CD4-positive, alpha-beta T cell treated with Interleukin-15 for 4 hours (primary cell): ENCODE measurements around the gene RXRA.

ENCODE experiments used
- DNase-seq: peaks from one replicate; pipeline ENCODE4 v3.0.0-alpha.2; 2020; ENCODE audit warnings: low spot score

The RXRA gene

GRCh38 chr9:134403292-134403681, 77.0 kb downstream of the RXRA start:
- DNase-seq: no peak

DNA sequence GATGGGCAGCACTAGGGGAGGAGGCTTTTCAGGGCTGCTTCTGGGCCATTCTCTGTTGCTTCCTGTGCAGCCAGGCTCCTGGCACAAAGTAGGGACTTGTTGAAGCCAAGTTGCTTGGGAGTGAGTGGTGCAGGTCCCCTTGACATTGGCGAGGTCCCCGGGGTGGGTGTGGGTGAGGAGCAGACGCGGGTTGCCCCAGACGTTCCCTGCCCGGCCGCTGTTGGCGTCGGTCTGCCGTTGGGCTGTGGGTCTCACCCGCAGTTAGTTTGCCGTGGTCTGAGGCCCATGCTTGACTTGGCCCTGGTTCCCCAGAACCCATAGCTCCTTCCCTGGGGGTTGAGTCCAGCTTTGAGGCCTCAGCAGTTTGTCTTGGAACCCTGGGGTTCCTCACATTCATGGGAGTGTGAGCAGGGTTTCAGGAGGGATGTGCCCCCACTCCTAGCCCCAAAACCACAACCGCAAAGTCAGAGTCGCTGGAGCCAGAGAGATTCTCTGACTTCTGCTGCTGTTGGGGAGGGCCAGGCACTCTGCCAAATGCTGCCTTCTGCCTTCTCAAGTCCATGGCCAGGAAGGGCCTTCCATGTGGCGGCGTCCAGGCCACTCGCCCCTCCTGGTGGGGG, 77.5 kb downstream of the RXRA start:
- DNase-seq: peak; percentile 37

- DNase-seq: no peak
Measured at GRCh38 chr9:134404376-134405358, 78.4 kb downstream of the RXRA start.

- DNase-seq: no peak
Measured at GRCh38 chr9:134405527-134405926, 79.3 kb downstream of the RXRA start.

- DNase-seq: no peak
Measured at GRCh38 chr9:134406366-134407120, 80.3 kb downstream of the RXRA start.

- peak; percentile 80 for DNase-seq
Measured at GRCh38 chr9:134407121-134407779, 81.0 kb downstream of the RXRA start.

GRCh38 chr9:134408389-134408788, 82.1 kb downstream of the RXRA start:
- DNase-seq: no peak

DNA sequence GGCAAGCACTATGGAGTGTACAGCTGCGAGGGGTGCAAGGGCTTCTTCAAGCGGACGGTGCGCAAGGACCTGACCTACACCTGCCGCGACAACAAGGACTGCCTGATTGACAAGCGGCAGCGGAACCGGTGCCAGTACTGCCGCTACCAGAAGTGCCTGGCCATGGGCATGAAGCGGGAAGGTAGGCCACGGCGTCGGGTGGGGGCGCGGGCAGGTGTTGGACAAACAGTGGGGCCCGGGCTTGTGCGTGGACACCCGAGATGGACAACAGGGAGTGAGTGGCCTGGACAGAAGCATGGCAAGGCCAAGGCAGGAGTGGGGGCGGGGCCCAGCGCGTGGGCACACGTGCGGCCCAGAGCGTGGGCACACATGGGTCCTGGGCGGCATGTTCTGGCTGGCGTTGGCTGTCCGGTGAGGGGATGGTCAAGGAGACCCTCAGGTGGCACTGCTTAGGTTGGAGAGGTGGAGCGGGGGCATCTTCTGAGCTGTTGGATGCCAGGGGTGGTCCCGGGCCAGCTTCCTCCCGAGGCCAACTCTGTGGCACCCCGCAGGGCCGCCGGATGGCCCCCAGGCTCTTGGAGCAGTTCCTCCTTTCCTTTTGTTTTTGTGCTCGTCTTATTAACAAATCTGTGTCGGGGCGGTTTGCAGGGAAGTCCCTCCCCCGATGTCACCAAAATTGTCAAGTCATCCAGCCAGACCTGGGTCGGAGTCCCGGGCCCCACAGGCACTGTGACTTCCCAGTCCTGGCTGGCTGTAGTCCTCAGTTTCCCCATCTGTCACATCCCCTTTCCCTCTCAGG, 82.9 kb downstream of the RXRA start:
- DNase-seq: no peak

DNA sequence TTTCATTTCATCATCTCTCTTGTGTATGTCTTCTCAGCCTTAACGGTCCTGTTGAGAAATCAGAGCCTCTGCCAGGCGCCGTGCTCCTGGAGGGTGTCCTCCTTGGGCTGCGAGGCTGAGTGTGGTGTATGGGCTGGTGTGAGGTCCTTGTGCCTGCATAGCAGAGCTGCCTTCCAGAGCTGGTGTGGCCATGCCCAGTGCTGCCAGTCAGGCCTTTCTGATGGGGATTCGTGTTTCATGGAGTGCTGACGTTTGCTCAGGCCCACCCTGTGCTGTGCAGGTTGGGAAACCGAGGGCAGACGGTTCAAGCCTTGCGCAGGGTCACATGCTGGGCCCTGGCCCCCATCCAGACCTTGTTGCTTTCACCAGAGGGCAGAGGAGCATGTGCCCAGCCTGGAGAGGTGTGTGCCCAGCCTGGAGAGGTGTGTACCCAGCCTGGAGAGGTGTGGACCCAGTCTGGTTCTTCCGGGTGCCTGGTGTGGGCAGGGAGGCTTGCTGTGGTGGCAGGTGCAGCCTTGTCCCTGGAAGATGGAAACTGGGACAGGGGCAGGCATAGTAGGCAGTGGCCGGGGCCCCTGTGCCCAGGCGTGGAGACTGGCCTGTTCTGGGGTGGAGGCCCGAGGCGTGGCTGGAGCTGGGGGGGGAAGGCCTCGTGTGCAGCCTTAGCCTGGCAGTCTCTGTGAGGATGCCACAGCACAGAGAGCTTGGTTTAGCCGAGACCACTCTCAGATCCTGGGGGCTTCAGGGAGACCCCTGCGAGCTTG, 84.0 kb downstream of the RXRA start:
- DNase-seq: no peak

DNA sequence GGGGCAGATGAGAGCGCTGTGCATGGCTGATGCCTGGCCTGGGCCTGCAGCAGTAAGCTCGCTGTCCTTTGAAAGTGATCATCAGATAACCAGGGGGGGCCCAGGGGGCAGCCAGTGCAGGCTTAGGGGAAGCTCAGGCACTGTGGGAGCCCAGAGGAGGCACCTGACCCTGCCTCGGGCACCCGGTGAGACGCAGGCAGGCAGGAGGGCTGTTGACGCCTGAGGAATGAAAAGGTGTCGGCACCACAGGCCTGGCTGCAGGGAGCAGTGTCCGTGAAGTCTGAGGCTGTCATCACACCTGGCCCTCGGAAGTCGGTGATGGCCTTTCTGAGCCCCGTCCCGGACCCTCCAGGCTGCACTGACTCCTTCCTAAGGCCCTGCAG, 84.6 kb downstream of the RXRA start:
- no peak for DNase-seq

- DNase-seq: no peak
Measured at GRCh38 chr9:134411440-134412297, 85.4 kb downstream of the RXRA start.

- no peak for DNase-seq
Measured at GRCh38 chr9:134412298-134412711, 86.0 kb downstream of the RXRA start.

- no peak for DNase-seq
Measured at GRCh38 chr9:134413112-134413715, 87.0 kb downstream of the RXRA start.

DNA sequence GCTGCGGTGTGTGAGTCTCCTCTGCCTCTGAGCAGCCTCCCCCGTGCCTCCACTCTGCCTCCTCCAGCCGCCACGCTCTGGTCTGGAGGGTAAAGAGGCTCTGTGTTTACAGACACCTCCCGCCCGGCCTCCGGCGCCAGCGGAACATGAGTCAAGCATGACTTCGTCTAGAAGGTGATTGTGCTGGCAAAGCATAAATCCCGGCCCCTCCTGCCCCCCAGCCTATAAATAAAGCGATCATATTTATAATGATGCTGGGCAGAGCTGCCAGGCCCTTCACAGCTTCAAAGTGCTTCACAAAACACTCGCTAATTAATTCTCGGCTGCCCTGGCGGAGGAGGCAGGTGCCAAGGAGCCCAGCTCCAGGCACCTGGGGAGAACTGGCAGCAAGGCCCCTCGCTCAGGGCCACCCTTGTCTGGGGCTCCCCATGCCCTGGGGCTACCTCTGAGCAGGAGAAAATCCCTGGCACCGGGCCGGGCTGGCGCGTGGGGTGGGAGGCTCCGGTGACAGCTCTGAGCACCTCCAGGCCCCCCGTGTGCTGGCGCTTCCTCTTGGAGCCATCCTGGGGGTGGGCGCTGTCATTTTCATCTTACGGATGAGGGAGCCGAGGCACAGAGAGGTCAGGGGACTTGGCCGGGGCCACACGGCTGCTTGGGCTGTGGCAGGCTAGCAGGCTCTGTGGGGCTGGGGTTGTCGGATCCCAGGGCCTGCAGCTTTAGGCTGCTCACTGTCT, 87.8 kb downstream of the RXRA start:
- no peak for DNase-seq

GRCh38 chr9:134414900-134415425, 88.7 kb downstream of the RXRA start:
- no peak for DNase-seq

DNA sequence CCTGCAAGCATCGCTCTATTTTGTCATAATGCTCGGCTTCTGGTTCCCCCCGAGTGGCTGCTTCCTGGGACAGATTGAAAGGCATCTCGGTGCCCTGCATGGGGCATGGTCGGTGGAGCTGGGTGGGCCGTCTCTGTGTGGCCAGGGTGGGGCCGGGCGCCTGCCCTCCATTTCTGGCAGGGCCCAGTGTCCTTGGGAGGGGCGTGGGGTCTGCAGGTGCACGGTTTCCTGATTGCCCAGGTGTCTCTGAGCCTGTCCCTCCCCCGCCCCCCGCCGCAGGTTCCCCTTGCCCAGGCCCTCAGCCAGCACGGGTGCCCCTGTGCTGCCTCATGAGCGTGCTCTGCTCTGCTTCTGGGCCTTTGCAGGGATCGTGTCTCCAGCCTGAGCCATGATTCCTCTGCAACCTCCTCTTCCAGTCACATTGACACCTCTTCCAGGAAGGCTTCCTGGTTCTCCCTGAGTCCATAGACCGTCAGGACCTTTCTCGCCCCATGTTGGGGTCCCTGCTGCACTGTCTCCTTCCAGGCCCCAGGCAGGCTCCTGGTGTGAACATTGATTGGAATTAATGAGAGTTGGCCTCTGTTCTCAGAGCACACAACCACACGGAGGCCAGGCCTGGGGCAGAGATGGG, 90.2 kb downstream of the RXRA start:
- DNase-seq: no peak

DNA sequence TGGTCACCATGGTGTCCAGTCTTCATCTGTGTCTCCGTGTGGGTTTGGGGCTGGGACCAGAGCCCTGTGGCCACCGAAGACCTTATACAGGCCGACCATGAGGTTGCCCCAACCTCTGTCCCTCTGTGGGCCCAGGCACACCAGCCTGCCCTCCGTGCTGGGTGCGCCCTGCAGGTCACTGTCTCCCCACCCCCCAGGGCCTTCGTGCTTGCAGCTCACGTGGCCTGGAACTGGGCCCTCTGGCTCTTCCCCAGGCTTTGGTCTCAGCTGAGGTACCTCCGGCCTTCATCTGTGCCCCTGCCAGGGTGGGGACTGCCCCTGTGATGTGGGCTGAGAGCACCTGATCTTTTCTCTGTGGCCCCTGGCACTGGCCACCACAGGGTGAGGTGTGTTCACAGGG, 92.1 kb downstream of the RXRA start:
- DNase-seq: no peak
